HuH-7.5 (cell line): Measurements from ENCODE around the gene TIAM2.
"Not testable (repeated sequence)": the region's sequence is repeated elsewhere in the genome, so short reads cannot be mapped to it uniquely, and the experiment has no call there.

Experiments used
- DNase-seq: peaks from one replicate; pipeline ENCODE4 v3.0.0; 2011; ENCODE audit warnings: low spot score

Gene TIAM2

GRCh38 chr6:154991207-154991606 lies 3.9 kb upstream of the TIAM2 start:
- no peak for DNase-seq

GRCh38 chr6:154993026-154993425 lies 2.1 kb upstream of the TIAM2 start:
- no peak for DNase-seq

GRCh38 chr6:154993710-154994109 lies 1.4 kb upstream of the TIAM2 start:
- DNase-seq, result no peak

- DNase-seq, result no peak
Measured at GRCh38 chr6:154994836-154995253, 270 bp upstream of the TIAM2 start.

GRCh38 chr6:154996016-154996590 lies 988 bp downstream of the TIAM2 start:
- DNase-seq, result no peak

- DNase-seq, result no peak
Measured at GRCh38 chr6:154996841-154997311, 1.8 kb downstream of the TIAM2 start.

GRCh38 chr6:154998855-154999254 lies 3.7 kb downstream of the TIAM2 start:
- no peak for DNase-seq

- no peak for DNase-seq
Measured at GRCh38 chr6:155001482-155001881, 6.4 kb downstream of the TIAM2 start.

GRCh38 chr6:155001934-155002333 lies 6.8 kb downstream of the TIAM2 start:
- no peak for DNase-seq

- DNase-seq, result no peak
Measured at GRCh38 chr6:155003476-155003875, 8.4 kb downstream of the TIAM2 start.

GRCh38 chr6:155004017-155004416 lies 8.9 kb downstream of the TIAM2 start:
- no peak for DNase-seq

- no peak for DNase-seq
Measured at GRCh38 chr6:155004576-155005372, 9.7 kb downstream of the TIAM2 start.

GRCh38 chr6:155008625-155009024 lies 13.5 kb downstream of the TIAM2 start:
- no peak for DNase-seq

GRCh38 chr6:155010940-155011339 lies 15.8 kb downstream of the TIAM2 start:
- no peak for DNase-seq

GRCh38 chr6:155011809-155012291 lies 16.7 kb downstream of the TIAM2 start:
- no peak for DNase-seq

- no peak for DNase-seq
Measured at GRCh38 chr6:155013457-155013876, 18.4 kb downstream of the TIAM2 start.

GRCh38 chr6:155014137-155014536 lies 19.0 kb downstream of the TIAM2 start:
- DNase-seq, result no peak

- no peak for DNase-seq
Measured at GRCh38 chr6:155014670-155015300, 19.7 kb downstream of the TIAM2 start.

GRCh38 chr6:155018415-155018814 lies 23.3 kb downstream of the TIAM2 start:
- DNase-seq, result not testable (repeated sequence)

- no peak for DNase-seq
Measured at GRCh38 chr6:155021680-155022079, 26.6 kb downstream of the TIAM2 start.

GRCh38 chr6:155022721-155023120 lies 27.6 kb downstream of the TIAM2 start:
- DNase-seq, result no peak

GRCh38 chr6:155023717-155024116 lies 28.6 kb downstream of the TIAM2 start:
- DNase-seq, result no peak
